H1 (cell line): ENCODE data around the gene PREX1. TPM values are rescaled to one million over a fixed set of nuclear protein-coding genes. Genes with fewer than 3 reads are reported as not detected.

Experiments
- CTCF ChIA-PET: fragments of 300-600 bp; sonication (Branson Sonifier 250); formaldehyde crosslinking; loops from one replicate; lab custom pipeline; 2021; ENCODE audit not compliant: partially characterized antibody; lab: Charles Lee
- POLR2A ChIA-PET: fragments of 300-600 bp; sonication (Branson Sonifier 250); formaldehyde crosslinking; loops from one replicate; lab custom pipeline; 2021; ENCODE audit warnings: inconsistent platforms; ENCODE audit not compliant: partially characterized antibody; lab: Charles Lee
- DNase-seq, 2 experiments: peaks; one replicate each; pipeline versions ENCODE4 v3.0.0 to v3.0.0-alpha.2; 2010 to 2022; ENCODE audit warnings: low spot score in 2 of 2, low read depth in 1 of 2, mixed read lengths in 1 of 2
- FAIRE-seq: peaks from 2 replicates; lab custom pipeline; 2011; peaks lifted over from hg19 to GRCh38; lab: Jason Lieb, UNC
- H2AFZ ChIP-seq: 2 replicates; pipeline ENCODE4 v1.8.1; 2012; ENCODE audit warnings: low read length, inconsistent platforms
- H2AK5ac ChIP-seq: 2 replicates; pipeline ENCODE4 v1.6.1; 2013; ENCODE audit warnings: low read depth, low read length
- H2BK120ac ChIP-seq: replicated peaks from 2 replicates; pipeline ENCODE3; 2013; ENCODE audit warnings: low read depth, low read length, inconsistent platforms
- H2BK12ac ChIP-seq: 2 replicates; pipeline ENCODE4 v1.6.1; 2013; ENCODE audit warnings: low read depth, low read length
- H2BK15ac ChIP-seq: 2 replicates; pipeline ENCODE4 v1.6.1; 2013; ENCODE audit warnings: low read length
- H2BK20ac ChIP-seq: 2 replicates; pipeline ENCODE4 v1.6.1; 2013; ENCODE audit warnings: low read length
- H2BK5ac ChIP-seq: 2 replicates; pipeline ENCODE4 v1.6.1; 2013; ENCODE audit warnings: low read depth, low read length
- H3K14ac ChIP-seq: 2 replicates; pipeline ENCODE4 v1.6.1; 2013; ENCODE audit warnings: inconsistent platforms; ENCODE audit not compliant: insufficient read length
- H3K18ac ChIP-seq: 2 replicates; pipeline ENCODE4 v1.6.1; 2013; ENCODE audit warnings: low read length; ENCODE audit errors: extremely low read depth
- H3K23ac ChIP-seq: 2 replicates; pipeline ENCODE4 v1.6.1; 2013; ENCODE audit warnings: inconsistent platforms; ENCODE audit not compliant: insufficient read length
- H3K23me2 ChIP-seq: 2 replicates; pipeline ENCODE4 v1.6.1; 2013; ENCODE audit warnings: low read depth, low read length
- H3K27ac ChIP-seq: 2 replicates; pipeline ENCODE4 v1.6.1; 2011; ENCODE audit warnings: low read depth, low read length, inconsistent platforms
- H3K27me3 ChIP-seq, 4 experiments: replicated peaks in 1 of 4; 1 replicate in 1 of 4; 2 replicates in 3 of 4; pipeline versions ENCODE4 v1.6.1 to v1.8.1; 2011 to 2013; ENCODE audit warnings: low read length in 3 of 4, mild to moderate bottlenecking in 3 of 4, inconsistent platforms in 2 of 4, mixed read lengths in 2 of 4, moderate library complexity in 1 of 4; ENCODE audit not compliant: control insufficient read depth in 3 of 4, insufficient read depth in 3 of 4; ENCODE audit errors: extremely low read depth in 1 of 4
- H3K36me3 ChIP-seq, 4 experiments: 2 replicates each; pipeline versions ENCODE4 v1.6.1 to v1.8.1; 2011 to 2013; ENCODE audit warnings: mild to moderate bottlenecking in 4 of 4, low read length in 3 of 4, moderate library complexity in 2 of 4, control low read depth in 1 of 4, inconsistent platforms in 1 of 4; ENCODE audit not compliant: insufficient read depth in 4 of 4, control insufficient read depth in 2 of 4
- H3K4ac ChIP-seq: replicated peaks from 2 replicates; pipeline ENCODE3; 2013; ENCODE audit warnings: low read length, low read depth, mixed read lengths, inconsistent platforms; ENCODE audit not compliant: insufficient read length
- H3K4me1 ChIP-seq, 4 experiments: replicated peaks in 1 of 4; 1 replicate in 1 of 4; 2 replicates in 3 of 4; pipeline versions ENCODE4 v1.6.1 to v1.8.1; 2011 to 2013; ENCODE audit warnings: low read length in 3 of 4, inconsistent platforms in 2 of 4, mixed read lengths in 1 of 4; ENCODE audit not compliant: insufficient read depth in 4 of 4, control insufficient read depth in 3 of 4
- H3K4me2 ChIP-seq, 2 experiments: 2 replicates each; pipeline versions ENCODE4 v1.6.1 to v1.8.1; 2011 to 2013; ENCODE audit warnings: low read depth in 2 of 2, low read length in 2 of 2, control low read depth in 1 of 2, inconsistent platforms in 1 of 2, mild to moderate bottlenecking in 1 of 2; ENCODE audit not compliant: insufficient read depth in 1 of 2
- H3K4me3 ChIP-seq, 4 experiments: fragments of 200-600, 300-600 bp in 1 of 4; sonication (generic), shearing (Covaris generic), sonication (Bioruptor Twin) in 1 of 4; 2 replicates each; pipeline versions ENCODE4 v1.5.1 to v1.8.1; 2011 to 2016; ENCODE audit warnings: low read length in 4 of 4, low read depth in 3 of 4, control low read depth in 2 of 4, inconsistent platforms in 2 of 4, mild to moderate bottlenecking in 2 of 4, mixed read lengths in 1 of 4, moderate library complexity in 1 of 4; ENCODE audit not compliant: insufficient read depth in 2 of 4; ENCODE audit errors: extremely low read depth in 1 of 4
- H3K56ac ChIP-seq: replicated peaks from 2 replicates; pipeline ENCODE3; 2013; ENCODE audit warnings: low read depth, mild to moderate bottlenecking, mixed read lengths, low read length, inconsistent platforms; ENCODE audit not compliant: insufficient read length
- H3K79me1 ChIP-seq: 2 replicates; pipeline ENCODE4 v1.6.1; 2013; ENCODE audit warnings: low read depth, low read length, control low read depth
- H3K79me2 ChIP-seq, 2 experiments: 2 replicates each; pipeline versions ENCODE4 v1.6.1 to v1.8.1; 2012 to 2013; ENCODE audit warnings: low read length in 2 of 2, mild to moderate bottlenecking in 2 of 2, inconsistent platforms in 1 of 2; ENCODE audit not compliant: insufficient read depth in 2 of 2, control insufficient read depth in 1 of 2
- H3K9ac ChIP-seq, 4 experiments: replicated peaks in 1 of 4; 1 replicate in 1 of 4; 2 replicates in 3 of 4; pipeline versions ENCODE4 v1.6.1 to v1.8.1; 2011 to 2013; ENCODE audit warnings: low read depth in 3 of 4, low read length in 3 of 4, control low read depth in 2 of 4, mild to moderate bottlenecking in 2 of 4, moderate library complexity in 2 of 4, inconsistent platforms in 1 of 4; ENCODE audit errors: extremely low read depth in 1 of 4
- H3K9me3 ChIP-seq, 2 experiments: 2 replicates each; pipeline versions ENCODE4 v1.6.1 to v1.8.1; 2012 to 2013; ENCODE audit warnings: mild to moderate bottlenecking in 2 of 2, moderate library complexity in 2 of 2, control low read depth in 1 of 2, inconsistent platforms in 1 of 2, low read depth in 1 of 2, low read length in 1 of 2, mixed read lengths in 1 of 2; ENCODE audit not compliant: insufficient read depth in 2 of 2
- H4K20me1 ChIP-seq, 2 experiments: replicated peaks in 1 of 2; 2 replicates each; pipeline versions ENCODE3 to v1.8.1; 2011 to 2013; ENCODE audit warnings: inconsistent platforms in 2 of 2, low read length in 2 of 2, mild to moderate bottlenecking in 1 of 2; ENCODE audit not compliant: insufficient read depth in 2 of 2, control insufficient read depth in 1 of 2
- H4K5ac ChIP-seq: 2 replicates; pipeline ENCODE4 v1.6.1; 2013; ENCODE audit warnings: low read length, low read depth, mixed read lengths, inconsistent platforms; ENCODE audit not compliant: insufficient read length
- H4K8ac ChIP-seq: 2 replicates; pipeline ENCODE4 v1.8.0; 2013; ENCODE audit warnings: mild to moderate bottlenecking, moderate library complexity, low read length, inconsistent platforms; ENCODE audit not compliant: insufficient read depth; ENCODE audit errors: extremely low read depth
- H4K91ac ChIP-seq: replicated peaks from 2 replicates; pipeline ENCODE3; 2013; ENCODE audit warnings: low read length, mixed read lengths, inconsistent platforms; ENCODE audit not compliant: insufficient read length
- TBP ChIP-seq: IDR thresholded peaks from 2 replicates; pipeline ENCODE4 v1.6.1; 2011; ENCODE audit warnings: low read depth, low read length, improper control_type of control experiment
- WGBS, 2 experiments: shearing (Covaris generic) in 1 of 2; methylation state at CpG; one replicate each; pipeline versions ENCODE4 v1.1.6 to v1.1.7; 2013 to 2015; ENCODE audit warnings: low lambda C conversion rate in 2 of 2, mixed read lengths in 2 of 2, inconsistent platforms in 1 of 2, low coverage in 1 of 2, missing lambda C conversion rate in 1 of 2; ENCODE audit not compliant: insufficient replicate concordance in 2 of 2, insufficient coverage in 1 of 2, insufficient read length in 1 of 2; ENCODE audit errors: extremely low coverage in 1 of 2, missing lambda C conversion rate in 1 of 2; 5-methylcytosine and 5-hydroxymethylcytosine counted together
- polyA plus RNA-seq, 7 experiments: library from polyadenylated mRNA; depleted of rRNA in 3 of 7; stranded (reverse) in 5 of 7; unstranded in 2 of 7; fragments of >200 nt in 5 of 7; fragments of 200-250 nt in 2 of 7; gene quantifications; 1 replicate in 5 of 7; 2 replicates in 1 of 7; 4 replicates in 1 of 7; pipeline versions ENCODE4 v1.2.1 to v1.2.3, GENCODE V29; 2011 to 2013; ENCODE audit warnings: missing spikeins in 2 of 7, mixed read lengths in 2 of 7
- total RNA-seq: library from RNA; stranded (reverse); fragmentation: NEBNext Ultra II Directional; extraction: Animal tissue kit (Norgen Biotek cat#: 25700); gene quantifications from 2 replicates; pipeline ENCODE4 v1.2.1, GENCODE V29; 2021

Gene PREX1
- total and polyA plus RNA-seq, 2 of the 8 experiments (the other 6 are each of a cell fraction or from before 2014, with no cell fraction given): 10.7 to 12.8 TPM

- 92% methylated on average over 12 of the region's 15 CpGs; no CpG with 5 or more reads in 1 of the 2 experiments for WGBS, 2 experiments
- H2AFZ ChIP-seq: no peak overlapping the region
- TF ChIP-seq TBP: no peak
Observed at GRCh38 chr20:48703511-48704219, 124.1 kb downstream of the PREX1 start.

More at GRCh38 chr20:48703511-48704219, 124.1 kb downstream of the PREX1 start:
- H3K14ac ChIP-seq: no peak overlapping the region
- H3K4ac ChIP-seq: no peak overlapping the region
- 0 out of 2 replicates have a peak overlapping the region, but pooled peaks have one; percentile 46 for H2BK15ac ChIP-seq
- FAIRE-seq (no peak), DNase-seq (no peak)
- H3K9ac ChIP-seq: no peak overlapping the region; a peak in 1 of 7 replicates
- H3K18ac ChIP-seq: no peak overlapping the region
- H3K23me2 ChIP-seq: peaks cover 3% of the 10 kb centered on the region; the same call in 1 of the 2 replicates
- no peak overlapping the region for H2BK20ac ChIP-seq
- no peak overlapping the region for H4K5ac ChIP-seq
- CTCF ChIA-PET: interaction anchor here (0.9 to 16.7 kb wide), 5 partner anchors 14 to 44 kb away, joined by 3 to 186 read pairs (median 3); no protein-coding TSS in a partner anchor
- no peaks in the 10 kb centered on the region for H4K20me1 ChIP-seq
- no peak overlapping the region for H2AK5ac ChIP-seq
- no peak overlapping the region for H3K4me2 ChIP-seq
- H2BK5ac ChIP-seq: no peak overlapping the region
- H3K4me3 ChIP-seq: no peak overlapping the region
- no peak overlapping the region for H2BK120ac ChIP-seq
- no peak overlapping the region for H3K23ac ChIP-seq
- H3K79me1 ChIP-seq: no peaks in the 10 kb centered on the region
- no peak overlapping the region for H3K27ac ChIP-seq
- POLR2A ChIA-PET: no interaction called here
- H3K4me1 ChIP-seq: no peaks in the 10 kb centered on the region
- no peak overlapping the region for H4K91ac ChIP-seq
- no peaks in the 10 kb centered on the region for H3K27me3 ChIP-seq
- H3K56ac ChIP-seq: no peak overlapping the region
- no peaks in the 10 kb centered on the region for H3K79me2 ChIP-seq
- no peaks in the 10 kb centered on the region for H3K36me3 ChIP-seq
- no peaks in the 10 kb centered on the region for H3K9me3 ChIP-seq
- peak overlapping the region; percentile 82; the same call in 1 of the 2 replicates for H4K8ac ChIP-seq
- H2BK12ac ChIP-seq: no peak overlapping the region
